GM06990 (cell line): Measurements from ENCODE around the gene DDX17.

Experiments used
- DNase-seq: peaks from one replicate; pipeline ENCODE4 v3.0.0-alpha.2; 2011; ENCODE audit not compliant: insufficient read length; ENCODE audit errors: extremely low read depth
- H3K27me3 ChIP-seq: replicated peaks from 2 replicates; pipeline ENCODE4 v1.6.0; 2011; ENCODE audit warnings: low read length; ENCODE audit not compliant: control insufficient read depth, insufficient read depth
- H3K36me3 ChIP-seq: 2 replicates; pipeline ENCODE4 v1.5.1; 2011; ENCODE audit warnings: low read length; ENCODE audit not compliant: control insufficient read depth, insufficient read depth
- H3K4me3 ChIP-seq: replicated peaks from 2 replicates; pipeline ENCODE4 v1.5.1; 2011; ENCODE audit warnings: low read depth, mild to moderate bottlenecking, control low read depth, low read length
- TF ChIP-seq, protein P1 (sequence below): IDR thresholded peaks from 2 replicates; pipeline ENCODE4 v1.5.1; 2011; ENCODE audit warnings: low read length, control low read depth, mild to moderate bottlenecking, inconsistent platforms; ENCODE audit not compliant: insufficient read depth, poor library complexity, severe bottlenecking

Gene DDX17

DNA sequence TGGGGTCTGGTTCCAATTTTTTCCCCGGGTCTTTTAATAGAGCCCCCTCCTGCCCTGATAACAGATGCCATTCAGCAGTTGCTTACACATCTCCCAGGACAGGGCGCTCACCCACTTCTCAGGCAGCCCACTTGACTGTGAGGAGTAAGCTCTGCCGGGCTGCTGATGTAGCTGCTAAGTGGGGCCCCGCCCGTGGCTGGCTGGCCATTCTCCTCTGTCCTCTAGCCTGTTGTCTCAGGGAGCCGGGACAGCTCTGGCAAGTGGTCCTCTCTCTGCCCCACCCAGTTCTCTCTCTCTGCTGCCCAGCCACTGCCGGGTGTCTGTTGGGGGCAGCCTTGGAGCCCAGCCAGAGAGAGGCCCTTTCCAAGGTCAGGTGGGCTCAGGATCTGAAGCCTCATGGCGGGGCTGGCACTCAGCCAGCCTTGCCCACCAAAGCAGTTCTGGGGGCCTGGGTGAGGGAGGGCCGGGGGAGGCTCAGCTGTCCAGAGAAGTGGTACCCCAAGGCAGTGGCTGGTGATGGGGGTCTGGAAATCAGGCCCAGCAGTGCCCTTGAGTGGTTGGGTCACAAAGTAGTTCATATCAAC lies 60.0 kb downstream of the DDX17 start:
- no peaks in the 10 kb centered on the region; the same call in 1 of the 2 replicates for H3K27me3 ChIP-seq
- no peak for DNase-seq
- H3K36me3 ChIP-seq: no peaks in the 10 kb centered on the region
- no peak overlapping the region for H3K4me3 ChIP-seq
- TF ChIP-seq, protein P1, sequence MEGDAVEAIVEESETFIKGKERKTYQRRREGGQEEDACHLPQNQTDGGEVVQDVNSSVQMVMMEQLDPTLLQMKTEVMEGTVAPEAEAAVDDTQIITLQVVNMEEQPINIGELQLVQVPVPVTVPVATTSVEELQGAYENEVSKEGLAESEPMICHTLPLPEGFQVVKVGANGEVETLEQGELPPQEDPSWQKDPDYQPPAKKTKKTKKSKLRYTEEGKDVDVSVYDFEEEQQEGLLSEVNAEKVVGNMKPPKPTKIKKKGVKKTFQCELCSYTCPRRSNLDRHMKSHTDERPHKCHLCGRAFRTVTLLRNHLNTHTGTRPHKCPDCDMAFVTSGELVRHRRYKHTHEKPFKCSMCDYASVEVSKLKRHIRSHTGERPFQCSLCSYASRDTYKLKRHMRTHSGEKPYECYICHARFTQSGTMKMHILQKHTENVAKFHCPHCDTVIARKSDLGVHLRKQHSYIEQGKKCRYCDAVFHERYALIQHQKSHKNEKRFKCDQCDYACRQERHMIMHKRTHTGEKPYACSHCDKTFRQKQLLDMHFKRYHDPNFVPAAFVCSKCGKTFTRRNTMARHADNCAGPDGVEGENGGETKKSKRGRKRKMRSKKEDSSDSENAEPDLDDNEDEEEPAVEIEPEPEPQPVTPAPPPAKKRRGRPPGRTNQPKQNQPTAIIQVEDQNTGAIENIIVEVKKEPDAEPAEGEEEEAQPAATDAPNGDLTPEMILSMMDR: no peak

DNA sequence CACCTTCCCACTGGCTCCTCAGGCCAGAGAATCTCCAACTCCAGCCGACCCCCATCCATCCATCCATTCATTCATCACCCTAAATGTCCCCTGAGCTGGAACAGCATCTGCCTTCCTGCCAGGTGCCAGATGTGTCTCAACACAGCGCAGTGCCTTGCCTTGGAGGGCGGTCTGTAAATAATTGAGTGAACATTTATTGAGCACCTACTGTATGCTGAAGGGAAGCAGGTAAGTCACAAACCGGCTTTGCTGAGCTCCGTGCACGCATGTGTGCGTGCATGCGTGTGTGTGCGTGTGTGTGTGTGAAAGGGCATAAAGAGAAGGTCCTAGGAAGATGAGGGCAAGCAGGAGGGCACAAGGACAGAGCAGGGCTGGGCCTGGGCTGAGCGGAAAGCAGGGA lies 61.3 kb downstream of the DDX17 start:
- DNase-seq: no peak
- Histone ChIP-seq H3K4me3 (no peak overlapping the region), H3K27me3 (no peaks in the 10 kb centered on the region; the same call in 1 of the 2 replicates), H3K36me3 (no peaks in the 10 kb centered on the region)
- TF ChIP-seq, protein P1: no peak

DNA sequence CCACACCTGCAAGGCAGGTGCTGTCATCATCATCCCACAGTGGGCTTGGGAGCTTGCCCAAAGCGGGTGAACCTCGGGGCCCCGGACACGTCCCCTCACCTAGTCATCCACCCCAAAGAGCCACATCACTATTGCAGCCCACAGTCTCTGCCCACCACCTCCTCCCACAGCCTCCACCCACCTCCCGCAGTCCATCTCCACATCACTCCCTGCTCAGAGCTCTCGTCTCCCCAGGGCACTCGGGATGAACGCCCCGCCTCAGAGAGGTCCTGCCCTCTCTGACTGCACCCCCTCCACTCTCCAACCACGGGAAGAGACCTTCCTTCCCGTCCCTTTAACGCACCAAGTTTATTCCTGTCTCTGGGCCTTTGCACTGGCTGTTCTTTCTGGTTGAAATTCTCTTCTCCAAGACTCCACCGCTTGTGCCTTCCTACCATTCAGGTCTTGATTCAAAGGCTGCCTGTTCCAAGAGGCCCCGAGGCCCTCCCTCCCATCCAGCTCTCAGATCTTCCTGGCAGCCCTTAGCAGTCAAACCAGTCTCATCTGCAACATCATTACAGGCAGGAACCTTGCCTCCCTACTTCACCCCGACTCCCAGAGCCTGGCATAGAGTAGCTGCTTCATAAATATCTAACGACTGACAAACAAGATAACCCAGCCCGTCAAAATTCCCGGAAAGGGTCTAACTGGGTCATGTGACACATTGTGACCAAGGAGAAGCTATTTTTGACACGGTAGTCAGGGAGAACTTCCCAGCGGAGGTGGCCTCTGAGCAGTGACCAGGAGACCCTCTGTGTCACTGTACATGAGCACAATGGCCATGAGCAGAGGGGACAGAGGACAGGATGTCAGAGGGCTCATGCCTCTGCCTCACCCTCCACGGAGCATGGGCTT lies 62.2 kb downstream of the DDX17 start:
- TF ChIP-seq, protein P1: no peak
- H3K27me3 ChIP-seq: no peaks in the 10 kb centered on the region; the same call in 1 of the 2 replicates
- no peak overlapping the region for H3K4me3 ChIP-seq
- DNase-seq: no peak
- no peaks in the 10 kb centered on the region for H3K36me3 ChIP-seq

DNA sequence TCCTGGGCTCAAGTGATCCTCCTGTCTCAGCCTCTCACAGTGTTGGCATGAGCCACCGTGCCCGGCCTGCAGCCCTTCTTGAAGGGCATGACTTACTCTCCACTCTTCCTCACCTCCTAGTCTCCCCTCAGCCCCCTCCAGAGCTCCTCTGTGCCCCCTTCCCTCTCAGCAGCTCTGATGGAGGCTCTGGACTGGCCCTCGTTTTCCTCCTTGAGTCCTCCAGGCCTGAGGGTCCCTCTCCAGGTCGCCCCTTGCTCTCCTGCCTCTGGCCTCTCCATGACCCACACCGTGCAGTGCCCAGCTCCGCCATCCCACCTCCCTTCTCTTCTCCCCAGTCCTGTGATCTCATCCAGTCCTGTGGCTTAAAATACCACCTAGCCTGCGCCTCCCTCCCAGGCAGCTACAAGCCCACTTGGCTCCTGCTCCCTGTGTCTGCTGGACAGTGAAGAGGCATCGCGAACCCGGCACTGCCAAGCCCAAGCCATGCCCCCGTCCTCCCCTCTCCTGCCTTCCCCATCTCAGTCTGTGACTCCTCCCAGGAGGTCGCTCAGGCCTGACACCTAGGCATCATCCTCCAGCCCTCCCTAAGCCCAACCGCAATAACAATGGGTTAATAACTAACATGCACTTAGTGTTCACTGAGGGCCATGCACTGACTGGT lies 63.0 kb downstream of the DDX17 start:
- TF ChIP-seq, protein P1: no peak
- no peaks in the 10 kb centered on the region for H3K36me3 ChIP-seq
- DNase-seq: no peak
- no peak overlapping the region for H3K4me3 ChIP-seq
- no peaks in the 10 kb centered on the region; the same call in 1 of the 2 replicates for H3K27me3 ChIP-seq

DNA sequence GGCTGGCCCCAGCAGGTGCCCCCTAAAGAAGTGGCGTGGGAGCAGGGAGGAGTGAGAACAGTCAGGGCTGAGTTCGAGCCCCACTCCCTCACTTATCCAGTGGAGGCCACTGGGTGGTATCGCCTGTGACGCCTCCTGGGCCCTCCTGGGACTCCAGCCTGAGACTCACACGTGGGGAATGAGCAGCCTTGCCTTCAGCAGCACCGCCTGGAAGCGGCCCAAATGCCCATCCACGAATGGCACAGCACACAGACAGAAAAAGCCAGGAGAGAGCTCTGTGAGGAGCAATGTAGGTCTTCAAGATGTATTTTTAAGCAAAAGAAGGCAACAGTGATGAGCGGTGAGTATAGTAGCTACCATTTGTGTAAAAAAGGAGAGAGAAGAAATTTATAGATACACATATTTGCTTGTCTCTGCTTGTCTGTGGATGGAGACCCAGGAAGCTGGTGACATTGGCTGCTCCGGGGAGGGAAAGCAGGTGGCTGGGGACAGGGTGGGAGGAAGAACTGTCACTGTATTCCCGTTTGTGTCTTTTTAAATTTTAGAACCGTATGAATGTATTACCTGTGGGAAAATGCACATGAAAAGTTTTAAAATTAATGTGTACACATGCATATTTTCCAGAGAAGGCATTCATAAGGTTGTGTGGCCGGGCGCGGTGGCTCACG lies 64.4 kb downstream of the DDX17 start:
- H3K36me3 ChIP-seq: no peaks in the 10 kb centered on the region
- TF ChIP-seq, protein P1: no peak
- DNase-seq: no peak
- no peak overlapping the region for H3K4me3 ChIP-seq
- no peaks in the 10 kb centered on the region; the same call in 1 of the 2 replicates for H3K27me3 ChIP-seq
